Measurements from ENCODE around the gene ZEB1. TPM values are rescaled to one million over a fixed set of nuclear protein-coding genes. Genes with fewer than 3 reads are reported as not detected.

Gene ZEB1
- total RNA-seq, 1 donor from 2014 or later, result 63.1 TPM

GRCh38 chr10:31291123-31291522, 27.9 kb upstream of the ZEB1 start:
- Mint-ChIP-seq H3K27ac (ENCODE audit: unreplicated experiment) (no peak overlapping the region), H3K4me1 (ENCODE audit: low read depth) (no peaks in the 10 kb centered on the region), H3K27me3 (ENCODE audit: low read depth) (no peaks in the 10 kb centered on the region), H3K36me3 (ENCODE audit: low read depth) (no peaks in the 10 kb centered on the region), H3K9me3 (ENCODE audit: low read depth) (peaks cover 3% of the 10 kb centered on the region), H3K4me3 (ENCODE audit: unreplicated experiment) (no peak overlapping the region)
- no peak for DNase-seq (ENCODE audit: low spot score)
- TF ChIP-seq, protein P1, sequence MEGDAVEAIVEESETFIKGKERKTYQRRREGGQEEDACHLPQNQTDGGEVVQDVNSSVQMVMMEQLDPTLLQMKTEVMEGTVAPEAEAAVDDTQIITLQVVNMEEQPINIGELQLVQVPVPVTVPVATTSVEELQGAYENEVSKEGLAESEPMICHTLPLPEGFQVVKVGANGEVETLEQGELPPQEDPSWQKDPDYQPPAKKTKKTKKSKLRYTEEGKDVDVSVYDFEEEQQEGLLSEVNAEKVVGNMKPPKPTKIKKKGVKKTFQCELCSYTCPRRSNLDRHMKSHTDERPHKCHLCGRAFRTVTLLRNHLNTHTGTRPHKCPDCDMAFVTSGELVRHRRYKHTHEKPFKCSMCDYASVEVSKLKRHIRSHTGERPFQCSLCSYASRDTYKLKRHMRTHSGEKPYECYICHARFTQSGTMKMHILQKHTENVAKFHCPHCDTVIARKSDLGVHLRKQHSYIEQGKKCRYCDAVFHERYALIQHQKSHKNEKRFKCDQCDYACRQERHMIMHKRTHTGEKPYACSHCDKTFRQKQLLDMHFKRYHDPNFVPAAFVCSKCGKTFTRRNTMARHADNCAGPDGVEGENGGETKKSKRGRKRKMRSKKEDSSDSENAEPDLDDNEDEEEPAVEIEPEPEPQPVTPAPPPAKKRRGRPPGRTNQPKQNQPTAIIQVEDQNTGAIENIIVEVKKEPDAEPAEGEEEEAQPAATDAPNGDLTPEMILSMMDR (IDR thresholded peaks at IDR 0.05), result no peak

- DNase-seq (ENCODE audit: low spot score), result no peak
- Mint-ChIP-seq H3K4me1 (ENCODE audit: low read depth) (peaks cover 3% of the 10 kb centered on the region), H3K27ac (ENCODE audit: unreplicated experiment) (no peak overlapping the region), H3K9me3 (ENCODE audit: low read depth) (peaks cover 4% of the 10 kb centered on the region), H3K27me3 (ENCODE audit: low read depth) (no peaks in the 10 kb centered on the region), H3K4me3 (ENCODE audit: unreplicated experiment) (no peak overlapping the region), H3K36me3 (ENCODE audit: low read depth) (no peaks in the 10 kb centered on the region)
- TF ChIP-seq, protein P1 (IDR thresholded peaks at IDR 0.05), result no peak
These were observed 24.5 kb upstream of the ZEB1 start for GRCh38 chr10:31294558-31294957.

DNA sequence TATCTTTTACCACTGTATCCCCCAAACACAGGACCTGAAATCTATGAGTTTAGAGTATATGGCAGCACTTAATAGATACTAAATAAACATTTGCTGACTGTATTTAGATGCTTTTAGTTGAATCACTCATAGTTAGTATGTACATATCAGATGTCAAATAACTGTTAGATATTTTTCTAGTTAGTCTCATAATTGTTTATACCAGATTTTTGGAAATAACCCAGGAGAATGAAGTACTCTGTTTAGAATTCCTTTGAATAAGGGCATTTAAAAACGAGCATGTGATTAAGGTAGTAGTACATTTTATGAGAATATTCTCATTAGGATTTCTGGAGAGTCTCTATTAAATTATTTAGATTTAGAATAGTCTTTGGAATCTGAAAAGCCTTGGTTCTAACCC, 22.3 kb upstream of the ZEB1 start:
- Mint-ChIP-seq H3K27ac (ENCODE audit: unreplicated experiment) (no peak overlapping the region), H3K27me3 (ENCODE audit: low read depth) (no peaks in the 10 kb centered on the region), H3K36me3 (ENCODE audit: low read depth) (no peaks in the 10 kb centered on the region), H3K9me3 (ENCODE audit: low read depth) (peaks cover 7% of the 10 kb centered on the region), H3K4me3 (ENCODE audit: unreplicated experiment) (no peak overlapping the region), H3K4me1 (ENCODE audit: low read depth) (peaks cover 3% of the 10 kb centered on the region)
- DNase-seq (ENCODE audit: low spot score), result no peak
- TF ChIP-seq, protein P1 (IDR thresholded peaks at IDR 0.05), result no peak

DNA sequence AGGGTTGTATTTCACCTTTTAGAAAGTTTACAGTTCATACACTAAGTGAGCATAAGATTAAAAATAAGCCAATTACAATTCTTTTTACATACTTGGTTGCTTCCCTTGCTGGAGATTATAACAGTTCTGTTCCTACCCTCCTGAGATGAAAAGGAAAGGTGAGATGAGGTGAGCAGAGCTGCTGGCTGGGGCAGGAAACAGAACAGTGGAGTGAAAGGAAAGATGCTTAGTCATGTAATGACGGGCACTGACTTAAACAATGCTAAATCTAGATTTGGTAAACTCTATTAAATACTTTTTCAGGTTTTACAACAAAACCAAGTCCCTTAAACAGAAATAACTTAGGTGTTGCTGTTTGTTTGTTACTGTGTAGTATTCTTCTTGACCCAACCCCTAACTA, 19.9 kb upstream of the ZEB1 start:
- H3K9me3 Mint-ChIP-seq (ENCODE audit: low read depth), result peaks cover 7% of the 10 kb centered on the region
- no peaks in the 10 kb centered on the region for H3K36me3 Mint-ChIP-seq (ENCODE audit: low read depth)
- peaks cover 3% of the 10 kb centered on the region for H3K4me1 Mint-ChIP-seq (ENCODE audit: low read depth)
- H3K27ac Mint-ChIP-seq (ENCODE audit: unreplicated experiment), result no peak overlapping the region
- no peak overlapping the region for H3K4me3 Mint-ChIP-seq (ENCODE audit: unreplicated experiment)
- TF ChIP-seq, protein P1 (IDR thresholded peaks at IDR 0.05), result no peak
- no peaks in the 10 kb centered on the region for H3K27me3 Mint-ChIP-seq (ENCODE audit: low read depth)
- no peak for DNase-seq (ENCODE audit: low spot score)

DNA sequence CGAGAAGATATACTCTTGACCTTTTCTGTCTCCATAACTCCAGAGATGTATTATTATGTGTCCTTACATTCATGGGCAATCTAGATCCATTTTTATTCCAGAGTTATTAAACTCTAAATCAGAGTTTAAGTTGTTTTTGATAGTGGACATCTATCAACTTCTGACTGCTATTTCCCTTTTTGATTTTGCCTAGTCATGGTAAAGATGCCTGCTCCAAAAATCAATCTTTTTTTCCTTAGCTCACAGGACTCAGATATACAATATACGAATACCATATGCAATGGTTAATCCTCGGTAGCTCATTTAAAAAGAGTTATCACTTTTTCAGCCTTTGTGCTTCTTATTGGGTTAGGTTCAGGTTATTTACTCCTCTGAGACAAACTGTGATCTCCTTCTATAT, 15.8 kb upstream of the ZEB1 start:
- no peak overlapping the region for H3K27ac Mint-ChIP-seq (ENCODE audit: unreplicated experiment)
- no peak for DNase-seq (ENCODE audit: low spot score)
- no peaks in the 10 kb centered on the region for H3K27me3 Mint-ChIP-seq (ENCODE audit: low read depth)
- H3K4me3 Mint-ChIP-seq (ENCODE audit: unreplicated experiment), result no peak overlapping the region
- H3K4me1 Mint-ChIP-seq (ENCODE audit: low read depth), result peaks cover 3% of the 10 kb centered on the region
- peaks cover 3% of the 10 kb centered on the region for H3K9me3 Mint-ChIP-seq (ENCODE audit: low read depth)
- TF ChIP-seq, protein P1 (IDR thresholded peaks at IDR 0.05), result no peak
- H3K36me3 Mint-ChIP-seq (ENCODE audit: low read depth), result no peaks in the 10 kb centered on the region
